HepG2 (cell line): ENCODE results near the gene GUCY2D. TPM values are rescaled to one million over a fixed set of nuclear protein-coding genes. Genes with fewer than 3 reads are reported as not detected.

Source experiments
- ATAC-seq: fragments of 200-7000 bp; cut with Tn5 transposase; 3 replicates; pipeline ENCODE4 v1.9.1; 2020; ENCODE audit warnings: mild to moderate bottlenecking, moderate library complexity
- BruUV-seq: library from RNA; stranded (reverse); fragments of 400-500 nt; replicated peaks from 2 replicates; lab custom pipeline; 2021; lab: Mats Ljungman, UMichigan
- CTCF ChIA-PET: fragments of 300-600 bp; formaldehyde crosslinking; extraction: SDS; loops from one replicate; lab custom pipeline; 2021; ENCODE audit warnings: low total read pairs, inconsistent platforms, low intra/inter-chr PET ratio; lab: Yijun Ruan, JAX
- POLR2A ChIA-PET: fragments of 350-600 bp; sonication (Branson Sonifier 250); formaldehyde crosslinking; loops from one replicate; lab custom pipeline; 2020; ENCODE audit warnings: antibody characterized with exemption, inconsistent platforms; lab: Yijun Ruan, JAX
- DNase-seq: peaks from one replicate; pipeline ENCODE4 v3.0.0-alpha.2; 2015; ENCODE audit warnings: low spot score
- FAIRE-seq: peaks from 3 replicates; lab custom pipeline; 2011; peaks lifted over from hg19 to GRCh38; lab: Jason Lieb, UNC
- H2AFZ ChIP-seq: one replicate; pipeline ENCODE4 v1.6.1; 2011; ENCODE audit warnings: low read length, inconsistent platforms
- H3K27ac ChIP-seq: fragments of 300-600 bp; 3 replicates; pipeline ENCODE4 v1.8.0; 2011; ENCODE audit warnings: mixed run types, mild to moderate bottlenecking, mixed read lengths, low read length, inconsistent platforms; ENCODE audit not compliant: insufficient read depth; ENCODE audit errors: extremely low read length
- H3K27me3 ChIP-seq, 2 experiments: fragments of 200-600 bp in 1 of 2; 2 replicates in 1 of 2; 3 replicates in 1 of 2; pipeline versions ENCODE4 v1.6.0 to v1.8.0; 2011; ENCODE audit warnings: low read length in 2 of 2, mild to moderate bottlenecking in 2 of 2, moderate library complexity in 2 of 2, inconsistent platforms in 1 of 2; ENCODE audit not compliant: insufficient read depth in 2 of 2, control insufficient read depth in 1 of 2
- H3K36me3 ChIP-seq, 2 experiments: fragments of 200-600 bp in 1 of 2; replicated peaks in 1 of 2; 2 replicates in 1 of 2; 3 replicates in 1 of 2; pipeline versions ENCODE4 v1.5.1 to v1.8.0; 2011; ENCODE audit warnings: low read length in 2 of 2, inconsistent platforms in 1 of 2; ENCODE audit not compliant: insufficient read depth in 2 of 2, control insufficient read depth in 1 of 2
- H3K4me1 ChIP-seq: 2 replicates; pipeline ENCODE4 v1.5.1; 2012; ENCODE audit warnings: low read length, inconsistent platforms; ENCODE audit not compliant: insufficient read depth
- H3K4me2 ChIP-seq: 2 replicates; pipeline ENCODE4 v1.6.0; 2011; ENCODE audit warnings: low read depth, low read length, inconsistent platforms
- H3K4me3 ChIP-seq, 3 experiments: fragments of 200-600 bp in 1 of 3; sonication (generic), shearing (Covaris generic) in 1 of 3; replicated peaks in 1 of 3; 2 replicates each; pipeline ENCODE4 v1.5.1; 2011 to 2016; ENCODE audit warnings: low read length in 3 of 3, inconsistent platforms in 2 of 3, low read depth in 2 of 3, mild to moderate bottlenecking in 2 of 3, control low read depth in 1 of 3, mixed read lengths in 1 of 3; ENCODE audit not compliant: insufficient read depth in 1 of 3
- H3K79me2 ChIP-seq: one replicate; pipeline ENCODE4 v1.6.1; 2011; ENCODE audit warnings: low read length, inconsistent platforms; ENCODE audit not compliant: insufficient read depth
- H3K9ac ChIP-seq: 2 replicates; pipeline ENCODE4 v1.6.0; 2011; ENCODE audit warnings: mild to moderate bottlenecking, low read depth, low read length, inconsistent platforms; ENCODE audit not compliant: insufficient read depth
- H3K9me3 ChIP-seq: 2 replicates; pipeline ENCODE4 v1.5.1; 2012; ENCODE audit warnings: mild to moderate bottlenecking, low read length
- H4K20me1 ChIP-seq: 2 replicates; pipeline ENCODE4 v1.6.0; 2011; ENCODE audit warnings: inconsistent platforms, mild to moderate bottlenecking, low read length, moderate library complexity; ENCODE audit not compliant: insufficient read depth
- EHMT2 ChIP-seq: fragments of 200-600 bp; sonication (generic); IDR thresholded peaks from 2 replicates; pipeline ENCODE4 v1.7.0; 2017; ENCODE audit warnings: antibody characterized with exemption, low read depth, low read length, borderline replicate concordance
- HMGXB4 ChIP-seq, 2 experiments: sonication (generic) in 1 of 2; formaldehyde crosslinking in 1 of 2; IDR thresholded peaks; 2 replicates each; pipeline versions ENCODE4 v1.4.0 to v1.6.1; 2018 to 2020; ENCODE audit warnings: missing genetic modification reagents in 2 of 2, borderline replicate concordance in 1 of 2, low read depth in 1 of 2, mild to moderate bottlenecking in 1 of 2, missing biosample characterization in 1 of 2
- TMF1 ChIP-seq: sonication (generic); formaldehyde crosslinking; IDR thresholded peaks from 2 replicates; pipeline ENCODE4 v1.8.1; 2022; ENCODE audit warnings: low read depth, missing genetic modification reagents
- ZNF773 ChIP-seq: sonication (generic); formaldehyde crosslinking; IDR thresholded peaks from 2 replicates; pipeline ENCODE4 v1.4.0; 2020; ENCODE audit warnings: missing genetic modification reagents, borderline replicate concordance
- ZNF788 ChIP-seq: sonication (generic); formaldehyde crosslinking; IDR thresholded peaks from 2 replicates; pipeline ENCODE4 v1.5.0; 2020; ENCODE audit warnings: mild to moderate bottlenecking, missing genetic modification reagents, borderline replicate concordance
- WGBS: methylation state at CpG from one replicate; pipeline ENCODE4 v1.1.6; 2017; ENCODE audit warnings: low lambda C conversion rate; 5-methylcytosine and 5-hydroxymethylcytosine counted together
- in situ Hi-C: cut with HindIII; loops from 2 replicates; pipeline ENCODE4 v1.10.0; 2017; ENCODE audit warnings: low pct_unique_long_range_greater_than_20kb; ENCODE audit not compliant: extremely low pct_ligation_motif_present
- intact Hi-C: fragments of 100-400 bp; cut with micrococcal nuclease; formaldehyde crosslinking; loops from one replicate; pipeline ENCODE4 v1.10.0; 2022; ENCODE audit not compliant: unreplicated experiment
- polyA plus RNA-seq, 8 experiments: library from polyadenylated mRNA; depleted of rRNA in 3 of 8; stranded (reverse) in 7 of 8; unstranded in 1 of 8; fragments of >200 nt; fragmentation: Illumina TruSeq in 4 of 8; extraction: Trizol in 4 of 8; gene quantifications; 2 replicates each; pipeline versions ENCODE4 v1.2.1 to v1.2.3, GENCODE V29; 2011 to 2016; ENCODE audit warnings: low read depth in 4 of 8, missing spikeins in 1 of 8, mixed read lengths in 1 of 8; ENCODE audit not compliant: insufficient read depth in 1 of 8
- total RNA-seq, 5 experiments: library from RNA; depleted of rRNA; stranded (reverse); fragments of >200 nt; fragmentation: Illumina TruSeq; extraction: Trizol; gene quantifications; 2 replicates each; pipeline ENCODE4 v1.2.3, GENCODE V29; 2016; ENCODE audit warnings: low read depth in 1 of 5

Gene GUCY2D
- total and polyA plus RNA-seq, 2 of the 13 experiments (the other 11 are each of a cell fraction or from before 2014, with no cell fraction given) = not detected

GRCh38 chr17:8046929-8047768 lies 44.7 kb downstream of the GUCY2D start:
- POLR2A ChIA-PET = no interaction called here
- H3K4me1 ChIP-seq = no peaks in the 10 kb centered on the region; the same call in 1 of the 2 replicates
- H3K9me3 ChIP-seq = no peaks in the 10 kb centered on the region
- in situ Hi-C loops = no loop called here
- H4K20me1 ChIP-seq = no peaks in the 10 kb centered on the region
- CTCF ChIA-PET = no interaction called here
- TF ChIP-seq EHMT2 = no peak
- no peak for TF ChIP-seq HMGXB4 (CRISPR knock-in tag; IDR thresholded peaks at IDR 0.05; ENCODE audit: borderline replicate concordance in 1 of 2, low read depth in 1 of 2)
- no peak for TF ChIP-seq TMF1 (CRISPR knock-in tag)
- no peak for TF ChIP-seq ZNF788
- TF ChIP-seq ZNF773 (CRISPR knock-in tag) = no peak
- no peak overlapping the region for H2AFZ ChIP-seq
- FAIRE-seq (no peak), ATAC-seq (no peak), DNase-seq (no peak)
- H3K79me2 ChIP-seq = no peaks in the 10 kb centered on the region
- H3K4me3 ChIP-seq = no peak overlapping the region
- H3K9ac ChIP-seq = no peak overlapping the region
- no peak overlapping the region for H3K4me2 ChIP-seq
- H3K36me3 ChIP-seq = no peaks in the 10 kb centered on the region
- H3K27me3 ChIP-seq = peaks cover 12 to 90% of the 10 kb centered on the region in 2 experiments; a peak in 4 of 5 replicates
- intact Hi-C loops = no loop called here
- H3K27ac ChIP-seq = no peak overlapping the region
- 27% methylated on average over 8 of the region's 24 CpGs for WGBS
- BruUV-seq = no TSS peak
